Frontal cortex (tissue), 4 donors: ENCODE measurements around the gene CDH4. TPM values are rescaled to one million over a fixed set of nuclear protein-coding genes. Genes with fewer than 3 reads are reported as not detected.

Experiments
- DNase-seq, 2 donors: peaks; one replicate each; pipeline ENCODE4 v3.0.0; 2012; ENCODE audit warnings: low spot score in 2 of 2
- FAIRE-seq: peaks from 2 replicates; lab custom pipeline; 2012; peaks lifted over from hg19 to GRCh38; lab: Jason Lieb, UNC
- total RNA-seq: library from RNA; depleted of rRNA; stranded (reverse); fragments of >200 nt; gene quantifications from one replicate; pipeline ENCODE4 v1.2.3, GENCODE V29; 2014
- donor health status: control.
- donor health status: control.
- donor health status: control.

Gene CDH4
- total RNA-seq, 1 donor from 2014 or later = 22.8 TPM

DNA sequence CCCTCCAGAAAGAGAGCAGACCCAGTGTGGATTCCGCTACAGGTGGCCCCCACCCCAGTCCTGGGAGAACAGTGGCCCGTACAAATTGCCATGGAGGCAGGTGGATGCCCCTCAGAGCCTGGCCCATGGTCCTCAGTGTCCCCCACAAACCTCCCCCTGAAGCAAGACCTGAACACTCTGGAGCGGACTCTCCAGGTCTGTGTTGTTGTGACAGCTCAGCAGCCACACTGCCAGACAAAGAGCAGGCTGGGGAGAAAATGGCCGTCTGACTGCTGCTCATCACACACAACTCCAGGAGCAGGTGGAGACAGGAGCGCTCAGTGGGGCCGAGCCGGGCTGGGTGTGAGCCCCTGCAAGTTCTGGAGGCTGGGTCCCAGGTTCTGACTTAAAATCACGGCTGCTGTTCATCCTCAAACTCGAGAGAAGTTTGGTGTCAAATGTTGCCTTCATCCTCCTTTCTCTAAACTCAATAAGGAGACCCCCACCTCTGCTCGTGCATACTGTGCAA is 241.8 kb downstream of the CDH4 start:
- FAIRE-seq = no peak
- DNase-seq = no peak

DNA sequence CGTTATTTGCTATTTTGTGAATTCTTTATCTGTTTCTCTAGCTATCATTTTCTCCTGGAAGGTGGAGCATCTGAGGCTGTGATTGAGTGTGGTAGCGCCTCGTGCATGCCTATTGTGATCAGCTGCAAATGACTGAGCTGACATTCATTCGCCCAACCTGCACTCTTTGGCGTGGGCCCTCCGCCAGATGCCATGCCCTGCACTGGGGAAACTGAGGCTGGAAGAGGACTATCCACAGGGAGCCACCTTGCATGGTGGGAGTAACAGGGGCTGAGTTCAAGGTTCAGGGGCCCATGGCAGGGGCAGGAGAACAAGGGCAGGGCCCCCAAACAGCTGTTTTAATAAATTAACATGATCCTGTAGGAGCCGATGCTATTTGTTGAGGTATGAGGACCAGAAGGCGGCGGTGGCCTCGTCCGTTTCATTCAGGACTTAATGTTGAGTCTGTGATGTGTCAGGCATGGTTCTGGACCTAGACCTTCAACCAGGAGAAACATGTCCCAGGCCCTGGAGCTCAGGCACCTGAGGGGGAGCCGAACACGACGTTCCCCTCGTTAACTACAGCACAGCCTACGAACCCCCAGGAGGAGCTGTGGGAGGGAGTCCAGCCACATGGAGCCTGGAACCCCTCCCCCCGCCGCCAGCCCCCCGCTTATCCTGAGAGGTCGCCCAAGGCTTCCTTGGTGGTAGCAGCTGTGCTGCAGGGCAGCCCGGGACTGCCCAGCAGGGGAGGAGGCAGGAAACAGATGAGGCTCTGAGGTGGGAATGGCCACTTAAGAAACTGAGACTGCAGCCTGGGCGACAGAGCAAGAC is 242.9 kb downstream of the CDH4 start:
- DNase-seq = no peak
- no peak for FAIRE-seq

DNA sequence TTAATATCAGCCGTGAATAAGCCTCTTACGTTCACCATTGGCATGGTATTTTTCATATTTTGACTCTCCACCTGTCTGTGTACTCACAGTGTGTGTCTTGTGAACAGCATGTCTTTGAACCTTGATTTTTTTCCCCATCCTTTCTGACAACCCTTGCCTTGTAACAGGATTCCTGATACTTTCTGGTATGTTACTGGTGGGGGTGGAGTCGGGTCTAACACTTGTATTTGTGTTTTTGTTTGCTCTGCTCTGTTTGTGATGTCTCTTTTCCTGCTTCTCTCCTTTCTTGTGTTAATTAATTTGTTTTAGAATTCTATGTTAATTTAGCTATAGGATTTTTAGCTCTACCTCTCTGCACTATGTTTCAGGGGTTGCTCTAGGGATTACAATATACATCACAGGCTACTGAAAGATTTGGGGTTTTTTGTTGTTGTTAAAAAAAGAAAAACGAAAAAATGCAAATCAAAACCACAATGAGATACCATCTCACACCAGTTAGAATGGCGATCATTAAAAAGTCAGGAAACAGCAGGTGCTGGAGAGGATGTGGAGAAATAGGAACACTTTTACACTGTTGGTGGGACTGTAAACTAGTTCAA is 245.1 kb downstream of the CDH4 start:
- no peak for FAIRE-seq
- DNase-seq = no peak

DNA sequence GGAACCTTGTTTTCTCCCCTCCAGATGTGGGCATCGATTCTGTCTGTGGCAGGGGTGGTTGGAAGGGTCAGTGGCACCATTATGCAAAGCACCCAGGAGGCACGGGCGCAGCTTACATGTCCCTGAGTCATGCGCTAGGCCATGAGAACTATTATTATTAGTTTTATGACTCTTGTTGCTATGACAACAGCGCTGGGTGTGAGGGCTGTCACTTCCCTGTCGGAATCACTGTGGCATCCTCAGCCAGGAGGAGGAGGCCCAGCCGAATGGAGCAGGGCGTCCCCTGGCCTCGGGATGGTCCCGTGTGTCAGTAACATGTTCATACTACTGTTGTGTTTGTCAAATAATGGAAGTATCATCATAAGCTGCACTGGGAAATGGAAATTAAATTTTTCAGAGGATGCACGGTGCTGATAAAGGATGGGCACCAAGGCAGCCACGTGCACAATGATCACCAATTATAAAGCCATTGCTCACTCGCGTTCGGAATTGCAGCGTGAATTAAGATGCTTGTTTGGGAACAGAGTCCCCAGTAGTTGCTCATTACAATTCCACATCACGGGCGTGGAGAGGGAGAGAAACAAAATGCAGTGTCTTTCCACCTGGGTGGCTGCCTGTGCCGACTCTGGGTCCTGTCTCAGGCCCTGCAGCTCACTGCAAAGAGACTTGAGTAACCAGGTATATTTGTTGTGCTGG is 247.9 kb downstream of the CDH4 start:
- no peak for FAIRE-seq
- no peak for DNase-seq

DNA sequence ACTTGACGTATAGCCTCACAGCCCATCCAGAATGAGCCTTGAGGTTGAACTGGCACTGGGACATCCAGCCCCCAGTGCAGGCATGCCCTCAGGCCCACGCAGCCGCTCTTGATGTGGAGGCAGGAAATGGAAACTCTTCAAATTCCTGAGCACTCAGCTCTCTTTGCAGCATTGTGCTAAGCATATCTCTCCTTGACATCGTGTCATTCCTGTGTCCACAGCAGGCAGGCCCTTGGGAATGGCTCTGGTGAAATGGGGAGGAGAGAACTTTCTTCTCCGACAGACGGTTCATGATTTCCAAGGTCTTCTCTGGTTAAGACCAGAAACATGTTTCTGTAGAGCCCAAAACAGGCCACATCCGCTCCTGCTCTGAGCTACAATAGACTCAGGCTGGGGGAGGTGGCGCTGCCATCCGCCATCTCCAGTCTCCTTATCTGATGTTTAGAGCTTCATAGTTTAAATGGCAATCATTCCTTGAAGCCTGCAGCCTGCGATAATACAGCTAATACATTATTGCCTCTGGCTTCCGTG is 248.8 kb downstream of the CDH4 start:
- DNase-seq = no peak
- FAIRE-seq = no peak

DNA sequence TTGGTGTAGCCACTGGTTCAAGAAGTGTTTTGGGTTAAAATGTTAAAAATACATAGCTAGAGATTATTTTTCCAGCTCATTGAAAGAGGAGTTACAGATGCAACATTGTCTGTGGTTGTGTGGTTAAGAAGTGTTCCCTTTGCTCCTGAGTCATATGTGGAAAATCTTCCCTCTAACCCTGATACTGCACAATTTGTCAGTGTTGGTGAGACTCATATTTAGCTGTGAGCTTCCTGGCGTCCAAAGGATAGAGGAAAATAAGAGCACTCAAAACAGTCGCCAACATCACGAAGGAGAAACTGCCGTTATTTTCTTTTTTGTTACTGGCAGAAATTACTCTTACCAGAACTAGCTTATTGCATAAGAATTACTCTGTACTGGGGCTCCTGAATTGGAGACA is 250.4 kb downstream of the CDH4 start:
- FAIRE-seq = no peak
- no peak for DNase-seq

DNA sequence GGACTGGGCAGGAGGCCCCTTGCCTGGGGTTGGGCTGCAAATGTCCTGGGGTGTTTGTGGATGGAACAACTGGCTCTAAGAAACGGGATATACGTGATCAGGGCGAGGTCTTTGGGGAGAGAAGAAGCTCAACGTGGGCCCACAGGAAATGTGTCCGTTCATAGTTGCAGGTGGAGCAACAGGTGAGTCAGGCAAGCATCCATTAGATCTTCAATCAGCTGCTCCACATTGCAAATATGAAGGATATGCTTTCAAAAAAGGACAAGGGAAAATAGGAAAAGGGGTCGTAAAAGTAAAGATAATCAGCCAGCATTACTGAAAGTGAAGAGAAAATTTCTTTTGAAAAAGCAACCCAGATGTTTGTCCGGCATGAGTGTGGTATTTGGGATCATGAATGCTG is 251.0 kb downstream of the CDH4 start:
- FAIRE-seq (no peak), DNase-seq (no peak)

DNA sequence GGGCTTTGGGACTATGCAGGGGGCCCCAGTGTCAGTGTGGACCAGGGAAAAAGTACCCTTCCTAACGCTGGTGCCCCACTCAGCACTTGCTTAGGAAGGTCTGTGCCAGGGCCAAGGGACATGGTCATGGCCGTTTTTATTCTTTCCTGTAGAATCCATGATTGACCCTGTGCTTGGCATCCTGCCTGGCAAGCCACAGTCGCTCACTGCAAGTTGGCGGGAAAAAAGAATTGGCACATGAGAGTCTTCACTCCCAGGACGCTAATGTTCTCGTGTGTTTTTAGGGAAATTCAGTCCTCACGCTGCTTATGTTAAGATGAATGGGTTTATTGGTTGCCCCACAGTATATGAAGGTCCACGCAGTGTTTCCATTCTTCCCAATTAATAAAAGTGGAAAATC is 253.4 kb downstream of the CDH4 start:
- no peak for DNase-seq
- FAIRE-seq = no peak

DNA sequence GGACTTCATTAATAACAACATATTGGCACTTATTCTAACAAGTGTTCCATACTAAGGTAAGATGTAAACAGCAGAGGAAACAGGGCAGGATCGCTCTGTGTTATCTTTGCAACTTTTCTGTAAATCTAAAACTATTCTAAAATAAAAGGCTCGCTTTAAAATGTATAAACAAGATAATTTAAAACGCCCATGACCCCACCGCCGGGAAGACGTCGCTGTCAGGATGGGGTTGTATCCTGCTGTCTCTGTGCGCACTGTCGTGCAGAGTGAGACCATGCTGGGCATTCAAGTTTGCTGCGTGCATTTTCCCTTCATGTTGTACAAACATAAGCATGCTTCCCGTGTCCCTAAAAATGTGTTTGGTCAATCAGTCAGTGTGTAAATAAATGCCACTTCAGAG is 255.7 kb downstream of the CDH4 start:
- FAIRE-seq = no peak
- no peak for DNase-seq

DNA sequence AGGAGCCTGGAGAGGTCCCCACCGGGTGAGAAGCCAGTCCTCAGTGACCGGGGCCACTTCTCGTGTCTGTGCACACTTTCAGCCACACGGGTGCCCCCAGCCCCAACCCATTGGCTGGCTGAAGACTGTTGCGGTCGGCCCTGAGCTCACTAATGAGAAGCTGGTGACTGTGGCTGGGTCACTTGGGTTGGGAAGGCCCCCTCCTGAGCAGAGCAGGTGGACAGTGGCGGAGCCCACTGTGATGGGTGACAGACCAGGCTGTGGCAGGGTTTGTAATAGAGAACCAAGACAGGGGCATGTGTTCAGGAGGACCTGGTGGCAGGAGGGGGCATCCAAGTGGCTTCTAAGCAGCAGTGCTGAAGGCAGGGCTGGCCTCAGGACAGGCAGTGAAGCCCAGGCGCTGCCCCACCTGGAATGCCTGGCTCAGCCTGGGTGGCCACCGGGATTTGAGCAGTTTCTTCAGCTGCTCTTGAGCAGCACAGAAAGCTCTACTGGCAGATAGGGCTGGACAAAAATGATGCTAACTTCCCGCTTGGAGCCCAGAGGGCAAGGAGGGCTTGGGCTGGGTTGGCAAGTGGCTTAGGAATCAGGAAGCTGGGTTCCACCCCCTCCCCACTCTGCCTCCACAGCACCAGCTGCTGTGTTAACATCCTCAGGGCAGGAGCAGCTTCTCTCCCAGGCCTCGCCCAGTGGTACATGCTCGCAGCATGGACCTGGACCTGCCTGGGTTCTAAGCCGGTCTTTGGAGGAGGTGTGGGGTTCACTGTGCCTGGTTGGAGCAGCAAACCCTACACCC is 256.4 kb downstream of the CDH4 start:
- no peak for FAIRE-seq
- no peak for DNase-seq

DNA sequence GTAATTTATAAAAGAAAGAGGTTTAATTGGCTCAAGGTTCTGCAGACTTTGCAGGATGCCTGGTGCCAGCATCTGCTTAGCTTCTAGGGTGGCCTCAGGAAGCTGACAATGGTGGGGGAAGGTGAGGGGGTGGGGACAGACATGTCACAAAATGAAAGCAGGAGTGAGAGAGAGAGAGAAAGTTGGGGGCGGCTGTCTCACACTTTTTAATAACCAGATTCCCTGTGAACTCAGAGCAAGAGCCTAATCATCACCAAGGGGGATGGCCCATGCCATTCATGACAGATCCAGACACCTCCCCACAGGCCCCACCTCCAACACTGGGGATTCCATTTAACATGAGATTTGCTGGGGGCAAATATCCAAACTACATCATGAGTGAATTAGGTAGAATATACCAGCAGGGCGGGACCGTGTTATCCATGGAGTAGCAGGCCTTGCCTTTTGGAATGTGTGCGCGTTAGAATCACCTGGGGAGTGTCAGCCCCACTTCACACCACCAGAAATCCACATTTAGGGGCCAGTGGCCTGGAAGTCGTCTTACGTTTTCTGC is 258.8 kb downstream of the CDH4 start:
- DNase-seq (no peak), FAIRE-seq (no peak)

DNA sequence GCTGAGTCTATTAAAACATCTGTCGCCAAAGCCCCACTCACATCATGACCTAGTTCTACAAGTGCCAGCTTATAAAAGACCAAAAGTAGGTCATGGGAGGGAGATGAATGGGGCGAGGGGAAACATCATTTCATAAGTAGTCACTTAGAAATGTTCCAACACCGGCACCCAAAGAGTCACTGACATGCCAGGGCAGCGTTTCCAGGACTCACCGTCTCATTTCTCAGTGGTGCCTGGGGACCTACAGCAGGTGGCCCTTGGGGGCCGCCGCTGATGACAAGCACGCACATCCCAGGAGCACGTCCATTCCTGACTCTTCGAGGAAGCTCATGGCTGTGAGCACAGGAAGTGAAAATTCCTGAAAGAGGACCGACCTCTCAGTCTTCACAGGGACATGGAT is 260.4 kb downstream of the CDH4 start:
- DNase-seq = no peak

DNA sequence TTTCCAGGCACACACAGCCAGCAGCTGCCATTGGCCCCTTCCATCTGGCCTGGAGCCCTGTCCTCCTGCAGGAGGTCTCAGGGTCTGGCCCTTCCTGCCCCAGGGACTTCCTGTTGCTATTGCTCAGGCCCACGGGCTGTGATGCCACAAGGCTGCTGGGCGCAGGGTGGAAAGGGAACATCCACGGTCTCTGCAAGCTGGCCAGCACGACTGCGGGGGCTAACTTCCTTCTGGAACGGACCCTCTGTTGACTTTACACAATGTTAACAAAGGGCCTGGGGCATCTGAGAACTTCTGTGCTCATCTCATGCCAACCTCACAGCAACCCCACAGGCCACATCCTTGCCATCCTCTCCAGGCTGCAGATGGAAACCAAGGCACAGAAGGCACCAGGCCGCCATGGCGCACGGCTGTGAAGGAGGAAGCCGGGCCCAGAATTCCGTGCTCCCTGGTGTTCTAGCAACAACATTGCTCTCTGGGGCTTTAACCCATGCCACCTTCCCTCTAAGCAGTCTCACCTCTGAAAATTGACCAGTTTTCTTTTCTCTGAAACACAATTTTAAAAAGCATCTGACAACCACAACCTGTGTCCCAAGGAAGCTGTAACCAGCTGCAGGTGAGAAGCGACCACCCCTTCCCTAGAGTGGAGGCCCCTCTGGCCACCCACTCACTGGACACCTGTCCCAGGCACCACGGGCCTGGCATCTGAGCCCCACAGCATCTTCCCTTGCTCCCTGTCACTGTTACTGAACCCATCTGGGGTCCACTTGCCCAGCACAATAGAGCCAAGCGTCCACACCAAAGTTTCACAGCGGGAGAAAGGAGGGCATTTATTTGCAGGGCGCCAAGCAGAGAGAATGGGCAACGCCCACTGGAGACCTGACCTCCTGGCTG is 261.3 kb downstream of the CDH4 start:
- FAIRE-seq (no peak), DNase-seq (no peak)

More for the DNA sequence above, 260.4 kb downstream of the CDH4 start:
- FAIRE-seq = no peak

DNA sequence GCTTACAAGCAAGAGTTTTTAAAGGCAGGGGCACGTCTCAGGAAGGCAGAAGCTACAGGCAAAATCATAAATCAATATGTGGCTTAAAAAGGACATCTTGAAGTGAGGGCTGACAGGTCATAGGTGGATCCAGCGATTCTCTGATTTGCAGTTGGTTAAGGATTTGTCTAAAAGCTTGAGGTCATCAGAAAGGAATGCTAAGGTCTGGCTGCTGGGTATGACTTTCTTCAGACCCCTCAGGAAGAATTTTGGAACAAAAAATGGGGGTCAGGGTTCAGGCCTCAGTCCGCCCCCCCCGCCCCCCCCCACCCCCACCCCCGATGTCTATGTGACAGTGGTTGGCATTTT is 261.9 kb downstream of the CDH4 start:
- no peak for FAIRE-seq
- DNase-seq = no peak

DNA sequence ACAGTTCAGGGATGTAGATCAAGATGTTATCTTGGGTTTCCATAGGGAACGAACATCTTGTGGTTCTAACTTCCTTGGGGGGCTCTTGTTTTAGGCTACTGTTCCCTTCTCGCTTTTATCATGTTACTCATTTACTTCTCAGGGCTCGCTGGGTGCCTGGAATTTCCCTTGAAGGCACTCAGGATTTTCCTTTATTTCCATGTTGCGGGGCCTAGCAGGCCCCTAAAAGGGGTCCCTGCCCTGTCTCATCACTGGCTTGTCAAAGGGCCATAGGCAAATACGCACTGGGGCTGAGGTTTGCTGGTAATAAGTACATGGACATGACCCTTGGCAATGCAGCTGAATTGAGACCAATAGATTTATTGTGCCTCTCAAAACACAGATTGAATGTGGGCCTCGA is 262.3 kb downstream of the CDH4 start:
- FAIRE-seq (no peak), DNase-seq (no peak)

DNA sequence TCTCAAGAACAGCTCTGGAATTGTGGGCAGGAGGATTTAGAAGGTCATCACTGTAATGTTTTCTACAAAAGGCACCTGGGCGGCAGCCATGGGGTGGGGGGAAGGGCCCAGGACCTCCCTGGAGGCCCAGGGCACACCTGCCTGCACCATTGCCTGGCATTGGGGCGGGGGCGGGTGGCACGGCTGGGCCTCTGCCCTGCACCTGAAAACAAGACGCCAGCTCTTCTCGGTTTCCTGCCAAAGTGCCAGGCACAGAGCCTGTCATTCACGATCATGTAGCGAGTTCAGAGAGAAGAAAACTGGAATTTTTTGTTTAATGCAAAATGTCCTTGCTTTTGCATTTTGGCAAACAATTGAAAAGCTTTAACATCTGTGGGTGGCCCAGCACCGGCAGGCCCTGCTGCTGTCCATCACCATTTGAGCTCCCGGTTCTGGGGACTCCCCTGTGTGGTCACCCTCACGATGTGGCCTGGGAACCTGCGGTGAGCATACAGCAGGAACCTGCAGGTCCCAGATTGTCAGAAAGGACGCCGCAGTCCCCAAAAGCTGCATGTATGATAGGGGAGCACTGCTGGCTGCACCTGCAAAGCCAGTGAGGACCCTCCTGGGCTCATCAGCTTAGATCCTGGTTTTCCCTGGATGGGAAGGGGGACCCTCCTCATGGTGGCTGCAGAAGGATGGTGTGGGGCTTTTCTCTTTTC is 262.9 kb downstream of the CDH4 start:
- FAIRE-seq = no peak
- DNase-seq = no peak

DNA sequence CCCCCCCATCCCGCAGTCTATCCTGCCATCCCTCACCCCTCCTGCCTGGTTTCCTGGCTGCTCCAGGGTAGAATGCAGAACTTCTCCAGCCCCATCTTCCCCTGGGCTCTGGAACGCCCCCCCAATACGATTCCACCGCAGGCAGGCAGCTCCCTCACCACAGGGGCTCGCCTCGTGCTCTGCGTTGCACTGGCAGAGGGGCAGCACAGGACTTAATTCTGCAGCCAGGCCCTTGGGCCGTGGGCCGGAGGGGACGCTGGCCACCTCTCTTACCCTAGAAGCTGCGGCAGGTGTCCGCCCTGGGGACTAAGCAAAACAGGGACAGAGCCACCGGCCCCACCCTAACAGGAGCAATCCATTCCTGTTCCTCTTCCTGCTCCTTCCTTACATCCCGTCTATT is 263.9 kb downstream of the CDH4 start:
- DNase-seq (no peak), FAIRE-seq (no peak)
